Stimulated activated CD8-positive, alpha-beta memory T cell treated with anti-CD3 and anti-CD28 coated beads, Interleukin-4, amount 100 ng/mL, for 48 hours (primary cell): ENCODE measurements around the gene REEP1.
"Not testable (repeated sequence)": the region's sequence is repeated elsewhere in the genome, so short reads cannot be mapped to it uniquely, and the experiment has no call there.

Experiments
- DNase-seq: peaks from one replicate; pipeline ENCODE4 v3.0.0-alpha.2; 2020

Gene REEP1

GRCh38 chr2:86239745-86240144, 97.7 kb downstream of the REEP1 start:
- no peak for DNase-seq

DNA sequence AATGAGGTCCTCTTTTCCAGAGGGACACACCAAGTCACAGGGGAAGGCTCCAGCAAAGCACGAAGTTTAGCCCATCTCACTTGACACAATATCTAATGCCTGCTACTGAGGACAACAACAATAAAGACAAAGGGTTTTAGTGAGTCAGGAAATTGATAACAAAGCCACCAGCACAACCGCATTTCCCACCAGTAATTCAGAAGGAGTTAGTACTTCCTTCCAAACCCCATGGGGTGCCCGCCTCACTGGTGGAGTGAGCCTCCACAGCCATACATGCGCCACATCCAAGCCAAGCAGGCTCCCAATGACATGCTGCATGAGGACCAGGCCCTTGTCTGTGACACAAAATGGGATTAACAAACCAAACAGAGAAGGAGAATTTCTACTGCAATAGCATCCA, 98.1 kb downstream of the REEP1 start:
- no peak for DNase-seq

DNA sequence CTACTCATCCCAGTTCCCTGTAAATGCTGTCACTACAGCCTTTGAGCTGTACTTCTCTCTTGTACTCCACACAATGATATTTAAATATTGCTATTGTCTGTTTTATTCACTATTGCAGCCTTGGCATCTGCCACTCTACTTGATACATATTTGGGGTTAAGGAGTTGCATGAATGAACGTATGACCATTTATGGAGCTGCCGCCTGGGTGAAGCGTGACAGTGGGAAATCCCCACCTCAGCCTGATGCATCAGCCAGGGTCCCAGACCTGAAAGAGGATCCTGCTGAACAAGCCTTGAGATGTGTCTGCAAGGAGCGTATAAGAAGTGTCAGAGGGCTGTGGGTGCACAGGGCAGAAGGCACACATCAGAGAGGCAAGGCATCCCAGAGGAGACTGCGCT, 99.1 kb downstream of the REEP1 start:
- DNase-seq = peak; percentile 58

- no peak for DNase-seq
Observed at GRCh38 chr2:86237172-86237571, 100.3 kb downstream of the REEP1 start.

DNA sequence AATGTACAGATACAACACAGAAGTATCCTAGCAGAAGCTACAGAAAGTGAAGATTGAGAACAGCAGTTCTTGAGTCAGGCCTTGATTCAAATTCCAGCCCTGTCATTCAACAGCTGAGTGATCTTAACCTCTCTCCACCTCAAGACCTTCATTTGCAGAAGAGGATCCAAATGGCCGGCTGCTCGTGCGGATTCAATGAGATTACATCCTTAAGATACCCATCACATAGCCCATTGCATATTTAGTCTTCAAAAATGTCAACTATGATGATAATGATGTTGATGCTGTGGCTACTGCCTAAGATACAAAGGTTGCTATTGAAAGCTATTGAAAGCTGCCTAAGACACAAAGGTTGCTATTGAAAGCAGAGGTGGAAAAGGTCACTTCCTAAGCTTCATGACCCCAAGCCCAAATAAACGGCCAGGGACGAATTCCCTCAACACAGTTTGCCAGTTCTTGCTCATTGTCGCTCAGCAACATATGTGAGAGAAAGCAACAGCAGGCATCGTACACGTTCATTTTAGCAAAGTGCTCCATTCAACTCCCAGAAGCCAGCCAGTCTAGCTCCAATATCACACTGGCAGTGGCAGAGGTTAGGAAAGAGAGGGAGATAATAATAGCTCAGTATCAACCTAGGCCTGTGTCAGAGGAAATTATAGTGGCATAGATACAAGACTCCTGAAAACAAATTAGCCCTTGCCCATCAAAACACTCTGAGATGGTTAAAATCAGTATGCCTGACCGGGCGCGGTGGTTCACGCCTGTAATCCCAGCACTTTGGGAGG, 102.0 kb downstream of the REEP1 start:
- DNase-seq = no peak

GRCh38 chr2:86234563-86235131, 102.8 kb downstream of the REEP1 start:
- DNase-seq = no peak

DNA sequence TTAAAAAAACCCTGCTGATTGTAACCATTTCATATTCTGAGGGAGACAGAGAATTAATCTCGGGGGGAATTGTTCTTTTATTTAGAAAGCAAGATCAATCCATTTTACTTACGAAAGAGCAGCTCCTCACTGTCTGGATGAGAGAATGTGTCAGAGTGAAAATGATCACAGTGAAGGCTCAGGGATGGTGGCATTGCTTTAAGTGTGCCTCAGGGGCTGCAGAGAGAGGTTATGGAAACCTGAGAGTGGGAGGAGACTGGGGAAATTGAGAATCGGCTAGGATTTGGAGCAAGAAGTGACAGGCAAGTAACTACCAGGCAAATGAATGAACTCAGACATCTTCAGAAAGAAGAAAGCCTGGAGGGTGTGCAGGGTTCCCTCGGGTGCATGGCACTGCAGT, 104.0 kb downstream of the REEP1 start:
- no peak for DNase-seq

- no peak for DNase-seq
Observed at GRCh38 chr2:86232910-86233309, 104.5 kb downstream of the REEP1 start.

- no peak for DNase-seq
Observed at GRCh38 chr2:86232373-86232784, 105.0 kb downstream of the REEP1 start.

DNA sequence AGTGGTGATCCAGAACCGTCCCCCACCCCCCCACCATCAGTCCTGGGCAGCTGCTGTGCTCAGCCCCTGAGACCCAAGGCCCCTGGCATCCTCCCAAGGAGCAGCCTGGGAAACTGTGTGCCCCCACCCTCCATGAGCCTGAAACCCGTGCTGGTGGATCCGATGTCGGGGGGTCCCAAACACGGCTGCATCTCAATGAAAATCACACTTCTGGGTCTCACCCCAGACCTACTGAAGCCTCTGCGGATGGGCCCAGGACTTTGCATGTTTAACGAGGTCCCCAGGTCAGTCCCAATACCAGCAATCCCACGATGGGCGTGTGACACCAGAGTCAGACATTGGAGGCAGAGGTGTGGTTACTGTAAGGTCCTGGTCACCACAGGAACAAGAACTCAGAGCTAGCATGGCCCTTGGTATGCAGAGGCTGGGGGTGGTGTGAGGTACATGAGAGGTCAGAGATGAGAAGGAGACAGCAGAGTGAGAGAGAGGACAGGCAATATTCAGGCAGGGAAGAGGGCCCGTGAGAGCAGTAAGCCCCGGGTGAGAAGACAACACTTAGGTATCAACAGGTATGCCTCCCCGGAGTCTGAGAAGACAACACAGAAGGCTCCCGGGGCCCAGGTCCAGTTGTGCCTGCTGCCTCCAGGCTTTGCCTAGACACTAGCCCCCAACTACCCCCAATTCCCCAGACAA, 105.6 kb downstream of the REEP1 start:
- DNase-seq = no peak

DNA sequence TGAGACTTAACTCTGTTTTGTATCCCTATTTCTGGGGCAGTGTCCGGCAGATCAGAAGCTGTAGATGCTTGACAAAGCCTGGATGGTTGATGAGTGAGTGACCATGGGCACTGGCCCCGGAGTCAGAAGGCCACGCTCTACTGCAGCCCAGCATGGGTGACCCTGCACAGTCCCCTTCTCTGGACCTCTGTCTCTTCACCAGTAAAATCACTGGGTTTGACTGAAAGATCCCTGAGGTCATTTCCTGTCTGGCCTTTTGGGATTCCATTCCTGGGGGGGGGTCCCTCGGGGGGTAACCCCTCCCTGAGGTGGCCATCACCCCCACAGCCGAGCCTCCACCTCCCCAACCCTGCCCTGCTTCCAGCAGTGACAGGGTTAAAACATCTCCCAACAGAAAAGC, 106.5 kb downstream of the REEP1 start:
- no peak for DNase-seq

GRCh38 chr2:86229221-86229620, 108.2 kb downstream of the REEP1 start:
- DNase-seq = no peak

DNA sequence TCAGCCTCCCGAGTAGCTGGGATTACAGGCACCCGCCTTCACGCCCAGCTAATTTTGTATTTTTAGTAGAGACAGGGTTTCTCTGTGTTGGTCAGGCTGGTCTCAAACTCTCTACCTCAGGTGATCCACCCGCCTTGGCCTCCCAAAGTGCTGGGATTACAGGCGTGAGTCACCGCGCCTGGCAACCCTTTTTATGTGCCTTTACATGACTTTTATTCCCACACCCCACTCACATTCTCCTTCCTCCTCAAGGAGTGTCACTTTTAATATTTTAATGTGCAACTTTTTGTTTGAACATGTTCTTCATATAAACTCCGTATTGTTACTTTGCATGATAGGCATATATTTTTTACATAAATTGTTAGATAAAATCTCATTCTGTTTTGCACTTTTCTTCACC, 108.9 kb downstream of the REEP1 start:
- not testable (repeated sequence) for DNase-seq

GRCh38 chr2:86227685-86228084, 109.7 kb downstream of the REEP1 start:
- DNase-seq = no peak

GRCh38 chr2:86226636-86227520, 110.5 kb downstream of the REEP1 start:
- DNase-seq = no peak

GRCh38 chr2:86226070-86226469, 111.4 kb downstream of the REEP1 start:
- no peak for DNase-seq

DNA sequence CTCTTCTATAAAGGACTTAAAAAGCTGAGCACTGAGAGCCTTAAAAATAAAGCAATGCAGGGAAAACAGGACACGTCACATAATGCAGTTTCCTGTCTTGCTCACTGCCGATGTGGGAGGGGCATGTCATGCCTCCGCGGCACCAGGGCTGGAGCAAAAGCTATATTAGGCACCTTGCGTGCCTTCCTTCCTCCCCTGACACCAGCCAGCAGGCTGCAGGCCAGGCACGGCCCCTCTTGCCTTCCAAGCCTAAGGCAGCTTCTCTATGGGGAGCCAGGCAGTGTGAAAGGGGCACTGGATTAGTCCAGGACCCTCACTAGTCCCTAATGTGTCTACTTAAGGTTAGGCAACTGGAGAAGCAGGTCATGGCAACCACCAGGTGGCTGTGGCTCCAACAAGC, 111.8 kb downstream of the REEP1 start:
- DNase-seq = peak; percentile 63

- DNase-seq = no peak
Observed at GRCh38 chr2:86224645-86225355, 112.6 kb downstream of the REEP1 start.

DNA sequence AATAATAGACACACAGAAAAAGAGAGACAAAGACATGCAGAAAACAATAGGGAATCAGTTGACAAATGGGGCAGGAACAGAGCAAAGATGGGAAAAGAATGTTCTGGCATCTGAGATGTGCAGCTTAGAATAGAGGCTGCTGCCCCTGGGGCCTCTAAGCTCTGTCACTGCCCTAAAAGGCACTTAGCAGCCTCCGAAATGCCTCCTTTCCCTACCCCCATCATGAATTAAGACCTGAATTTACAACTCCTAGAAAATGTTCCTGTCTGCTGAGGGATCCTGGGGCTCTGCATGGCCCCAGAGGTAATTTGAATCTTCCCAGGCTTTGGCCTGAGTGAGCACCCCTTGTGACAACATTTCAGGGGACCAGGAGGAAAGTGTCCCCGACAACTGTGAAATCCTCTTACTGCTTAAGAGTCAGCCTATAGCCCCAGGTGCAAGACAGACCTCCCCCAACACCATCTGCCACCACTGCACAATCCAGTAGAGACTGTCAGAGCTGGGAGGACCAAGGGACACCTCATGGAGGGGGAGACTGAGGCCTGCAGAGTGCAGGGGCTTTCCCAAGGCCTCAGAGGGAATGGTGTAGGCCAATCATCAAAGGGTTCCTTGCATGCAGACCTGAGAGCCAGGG, 113.4 kb downstream of the REEP1 start:
- DNase-seq = no peak

- DNase-seq = no peak
Observed at GRCh38 chr2:86223140-86223926, 114.1 kb downstream of the REEP1 start.

- peak; percentile 76 for DNase-seq
Observed at GRCh38 chr2:86221066-86221684, 116.3 kb downstream of the REEP1 start.
